ENCODE data around the gene IGF1.

IGF1 gene

GRCh38 chr12:102438827-102439210, 41.5 kb downstream of the IGF1 start:
- Histone ChIP-seq H3K27me3 (ENCODE audit: control insufficient read depth, low read length) (no peaks in the 10 kb centered on the region), H3K36me3 (ENCODE audit: control insufficient read depth, low read length) (no peaks in the 10 kb centered on the region)

GRCh38 chr12:102438047-102438826, 42.1 kb downstream of the IGF1 start:
- Histone ChIP-seq H3K36me3 (ENCODE audit: control insufficient read depth, low read length) (no peaks in the 10 kb centered on the region), H3K27ac (ENCODE audit: low read depth, low read length) (no peak overlapping the region), H3K4me2 (ENCODE audit: low read length) (no peak overlapping the region), H4K20me1 (ENCODE audit: control insufficient read depth, insufficient read depth, low read depth, low read length) (no peaks in the 10 kb centered on the region), H3K4me3 (ENCODE audit: low read length) (no peak overlapping the region), H3F3A (ENCODE audit: control insufficient read depth, insufficient read depth) (no peaks in the 10 kb centered on the region), H3K79me2 (ENCODE audit: control insufficient read depth, low read length) (no peaks in the 10 kb centered on the region), H3K9me3 (ENCODE audit: control insufficient read depth, insufficient read depth, low read length) (no peaks in the 10 kb centered on the region), H3K27me3 (ENCODE audit: control insufficient read depth, low read length) (no peaks in the 10 kb centered on the region), H3K9me2 (replicated peaks; ENCODE audit: control insufficient read depth, low read length) (no peaks in the 10 kb centered on the region), H3K4me1 (ENCODE audit: control insufficient read depth, low read length) (no peaks in the 10 kb centered on the region)
- TF ChIP-seq EZH2phosphoT487 (IDR thresholded peaks at IDR 0.05; ENCODE audit: borderline replicate concordance, low read length) (no peak), CTCF (IDR thresholded peaks at IDR 0.05; ENCODE audit: low read depth, low read length, poor library complexity, severe bottlenecking) (no peak)

More at GRCh38 chr12:102438827-102439210, 41.5 kb downstream of the IGF1 start:
- Histone ChIP-seq H4K20me1 (ENCODE audit: control insufficient read depth, insufficient read depth, low read depth, low read length) (no peaks in the 10 kb centered on the region), H3K4me2 (ENCODE audit: low read length) (no peak overlapping the region), H3K4me3 (ENCODE audit: low read length) (no peak overlapping the region), H3K4me1 (ENCODE audit: control insufficient read depth, low read length) (no peaks in the 10 kb centered on the region), H3K9me3 (ENCODE audit: control insufficient read depth, insufficient read depth, low read length) (no peaks in the 10 kb centered on the region), H3K27ac (ENCODE audit: low read depth, low read length) (no peak overlapping the region), H3K79me2 (ENCODE audit: control insufficient read depth, low read length) (no peaks in the 10 kb centered on the region), H3K9me2 (replicated peaks; ENCODE audit: control insufficient read depth, low read length) (no peaks in the 10 kb centered on the region), H3F3A (ENCODE audit: control insufficient read depth, insufficient read depth) (no peaks in the 10 kb centered on the region)
- no peak for TF ChIP-seq EZH2phosphoT487 (IDR thresholded peaks at IDR 0.05; ENCODE audit: borderline replicate concordance, low read length)
- no peak for TF ChIP-seq CTCF (IDR thresholded peaks at IDR 0.05; ENCODE audit: low read depth, low read length, poor library complexity, severe bottlenecking)

DNA sequence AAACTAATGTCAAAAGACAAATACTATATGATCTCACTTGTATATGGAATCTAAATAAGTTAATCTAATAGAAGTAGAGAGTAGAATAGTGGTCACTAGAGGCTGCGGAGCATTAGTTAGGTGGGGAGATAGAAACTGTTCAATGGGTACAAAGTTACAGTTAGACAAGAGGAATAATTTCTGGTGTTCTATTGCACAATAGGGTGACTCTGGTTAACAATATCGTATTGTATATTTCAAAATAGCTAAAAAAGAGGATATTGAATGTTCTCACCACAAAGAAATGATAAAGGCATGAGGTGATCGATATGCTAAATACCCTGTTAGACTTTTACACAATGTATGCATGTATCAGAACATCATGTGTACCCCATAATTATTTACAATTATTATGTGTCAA, 42.9 kb downstream of the IGF1 start:
- no peaks in the 10 kb centered on the region for H3K9me2 ChIP-seq (replicated peaks; ENCODE audit: control insufficient read depth, low read length)
- no peak overlapping the region for H3K4me3 ChIP-seq (ENCODE audit: low read length)
- TF ChIP-seq CTCF (IDR thresholded peaks at IDR 0.05; ENCODE audit: low read depth, low read length, poor library complexity, severe bottlenecking) (no peak), EZH2phosphoT487 (IDR thresholded peaks at IDR 0.05; ENCODE audit: borderline replicate concordance, low read length) (no peak)
- no peaks in the 10 kb centered on the region for H3K79me2 ChIP-seq (ENCODE audit: control insufficient read depth, low read length)
- no peaks in the 10 kb centered on the region for H3K36me3 ChIP-seq (ENCODE audit: control insufficient read depth, low read length)
- H3K9me3 ChIP-seq (ENCODE audit: control insufficient read depth, insufficient read depth, low read length) = no peaks in the 10 kb centered on the region
- H3K4me1 ChIP-seq (ENCODE audit: control insufficient read depth, low read length) = no peaks in the 10 kb centered on the region
- no peak overlapping the region for H3K27ac ChIP-seq (ENCODE audit: low read depth, low read length)
- no peak overlapping the region for H3K4me2 ChIP-seq (ENCODE audit: low read length)
- H4K20me1 ChIP-seq (ENCODE audit: control insufficient read depth, insufficient read depth, low read depth, low read length) = no peaks in the 10 kb centered on the region
- H3F3A ChIP-seq (ENCODE audit: control insufficient read depth, insufficient read depth) = no peaks in the 10 kb centered on the region
- H3K27me3 ChIP-seq (ENCODE audit: control insufficient read depth, low read length) = no peaks in the 10 kb centered on the region

All from DOHH2 (cell line).